Panc1 (cell line): Measurements from ENCODE around the gene EDEM3. TPM values are rescaled to one million over a fixed set of nuclear protein-coding genes. Genes with fewer than 3 reads are reported as not detected.

Experiments used
- ATAC-seq: fragments of 200-7000 bp; cut with Tn5 transposase; 2 replicates; pipeline ENCODE4 v1.9.1; 2020; ENCODE audit warnings: mild to moderate bottlenecking, moderate library complexity
- BruUV-seq: library from RNA; stranded (reverse); fragments of 400-500 nt; replicated peaks from 2 replicates; lab custom pipeline; 2021; lab: Mats Ljungman, UMichigan
- CTCF ChIA-PET: fragments of 300-600 bp; sonication (Branson Sonifier 250); formaldehyde crosslinking; loops from one replicate; lab custom pipeline; 2022; ENCODE audit warnings: antibody characterized with exemption; lab: Charles Lee
- POLR2A ChIA-PET: fragments of 300-600 bp; sonication (Branson Sonifier 250); formaldehyde crosslinking; loops from one replicate; lab custom pipeline; 2022; ENCODE audit warnings: antibody characterized with exemption; lab: Charles Lee
- DNase-seq: peaks from one replicate; pipeline ENCODE4 v3.0.0-alpha.2; 2010; ENCODE audit warnings: low read depth, low spot score
- H3K27ac ChIP-seq: 2 replicates; pipeline ENCODE4 v1.5.1; 2011; ENCODE audit warnings: mild to moderate bottlenecking, low read length, inconsistent platforms
- H3K27me3 ChIP-seq: fragments of 200-500 bp; sonication (Bioruptor generic); 2 replicates; pipeline ENCODE4 v1.6.0; 2014; ENCODE audit warnings: low read length, inconsistent platforms; ENCODE audit not compliant: control insufficient read depth, insufficient read depth
- H3K36me3 ChIP-seq: fragments of 200-500 bp; sonication (Bioruptor generic); 2 replicates; pipeline ENCODE4 v1.5.1; 2014; ENCODE audit warnings: inconsistent platforms, mild to moderate bottlenecking, low read length, moderate library complexity; ENCODE audit not compliant: control insufficient read depth, insufficient read depth
- H3K4me1 ChIP-seq: 2 replicates; pipeline ENCODE4 v1.5.1; 2011; ENCODE audit warnings: inconsistent platforms, mild to moderate bottlenecking, low read length, moderate library complexity; ENCODE audit not compliant: control insufficient read depth, insufficient read depth
- H3K4me3 ChIP-seq, 2 experiments: 2 replicates each; pipeline ENCODE4 v1.5.1; 2011 to 2012; ENCODE audit warnings: low read depth in 2 of 2, low read length in 2 of 2, mild to moderate bottlenecking in 2 of 2, inconsistent platforms in 1 of 2, moderate library complexity in 1 of 2
- H3K9me3 ChIP-seq: fragments of 200-500 bp; sonication (Bioruptor generic); 2 replicates; pipeline ENCODE4 v1.5.1; 2014; ENCODE audit warnings: low read depth, mild to moderate bottlenecking, inconsistent platforms, low read length, moderate library complexity; ENCODE audit not compliant: control insufficient read depth, insufficient read depth
- POLR2AphosphoS5 ChIP-seq: IDR thresholded peaks from 2 replicates; pipeline ENCODE4 v1.6.1; 2012; ENCODE audit warnings: mild to moderate bottlenecking, low read depth, low read length, moderate library complexity
- SIN3A ChIP-seq: IDR thresholded peaks from 2 replicates; pipeline ENCODE4 v1.6.1; 2012; ENCODE audit warnings: low read depth, mild to moderate bottlenecking, low read length, moderate library complexity, borderline replicate concordance; ENCODE audit not compliant: insufficient read depth
- TCF7L2 ChIP-seq: IDR thresholded peaks from 2 replicates; pipeline ENCODE4 v1.6.1; 2011; ENCODE audit warnings: mild to moderate bottlenecking, low read depth, low read length, inconsistent platforms
- in situ Hi-C: cut with HindIII; loops from 2 replicates; pipeline ENCODE4 v1.10.0; 2016; ENCODE audit warnings: low sequenced_read_pairs, low pct_unique_long_range_greater_than_20kb
- intact Hi-C: fragments of 100-400 bp; cut with micrococcal nuclease; formaldehyde crosslinking; loops from one replicate; pipeline ENCODE4 v1.10.0; 2022; ENCODE audit not compliant: unreplicated experiment
- total RNA-seq: library from RNA; stranded (reverse); gene quantifications from one replicate; pipeline ENCODE4 v1.2.1, GENCODE V29; 2021; ENCODE audit not compliant: unreplicated experiment
- TF ChIP-seq, protein P1 (sequence below): fragments of 450-650 bp; IDR thresholded peaks from 2 replicates; pipeline ENCODE4 v1.5.1; 2017; ENCODE audit warnings: mild to moderate bottlenecking
- TF ChIP-seq, protein P2 (sequence below), 2 experiments: IDR thresholded peaks; 2 replicates each; pipeline ENCODE4 v1.6.1; 2011 to 2012; ENCODE audit warnings: low read depth in 2 of 2, control low read depth in 1 of 2, low read length in 1 of 2, mild to moderate bottlenecking in 1 of 2, moderate library complexity in 1 of 2; ENCODE audit not compliant: insufficient read depth in 1 of 2

Gene EDEM3
- total RNA-seq, 1 experiment from 2014 or later: 17.4 TPM

DNA sequence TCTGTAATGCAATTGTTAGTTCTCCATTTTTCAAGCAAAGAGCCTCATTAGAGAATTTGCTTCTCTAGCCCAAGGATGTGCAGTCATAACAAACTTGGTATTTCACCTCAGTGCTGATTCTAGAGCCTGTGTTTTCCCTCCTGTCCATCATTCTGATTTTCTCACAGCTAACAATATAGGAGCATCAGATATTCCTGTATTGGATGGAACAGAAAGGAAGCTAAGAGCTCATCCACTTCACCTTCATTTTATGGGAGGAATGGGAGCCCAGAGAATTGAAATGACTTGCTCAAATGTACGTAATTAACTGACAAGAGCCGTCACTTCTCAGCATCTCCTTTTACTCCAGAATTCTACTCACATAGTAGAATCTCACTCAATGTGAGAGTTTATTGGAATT lies 96.6 kb downstream of the EDEM3 start:
- Histone ChIP-seq H3K36me3 (no peaks in the 10 kb centered on the region), H3K4me1 (no peaks in the 10 kb centered on the region), H3K27ac (no peak overlapping the region), H3K9me3 (no peaks in the 10 kb centered on the region), H3K27me3 (no peaks in the 10 kb centered on the region; the same call in 1 of the 2 replicates), H3K4me3 (no peak overlapping the region)
- in situ Hi-C loops (no loop called here), intact Hi-C loops (no loop called here)
- no peak for ATAC-seq
- no TSS peak for BruUV-seq
- POLR2A ChIA-PET: no interaction called here
- TF ChIP-seq SIN3A (no peak), TCF7L2 (no peak), POLR2AphosphoS5 (no peak)
- TF ChIP-seq, protein P1, sequence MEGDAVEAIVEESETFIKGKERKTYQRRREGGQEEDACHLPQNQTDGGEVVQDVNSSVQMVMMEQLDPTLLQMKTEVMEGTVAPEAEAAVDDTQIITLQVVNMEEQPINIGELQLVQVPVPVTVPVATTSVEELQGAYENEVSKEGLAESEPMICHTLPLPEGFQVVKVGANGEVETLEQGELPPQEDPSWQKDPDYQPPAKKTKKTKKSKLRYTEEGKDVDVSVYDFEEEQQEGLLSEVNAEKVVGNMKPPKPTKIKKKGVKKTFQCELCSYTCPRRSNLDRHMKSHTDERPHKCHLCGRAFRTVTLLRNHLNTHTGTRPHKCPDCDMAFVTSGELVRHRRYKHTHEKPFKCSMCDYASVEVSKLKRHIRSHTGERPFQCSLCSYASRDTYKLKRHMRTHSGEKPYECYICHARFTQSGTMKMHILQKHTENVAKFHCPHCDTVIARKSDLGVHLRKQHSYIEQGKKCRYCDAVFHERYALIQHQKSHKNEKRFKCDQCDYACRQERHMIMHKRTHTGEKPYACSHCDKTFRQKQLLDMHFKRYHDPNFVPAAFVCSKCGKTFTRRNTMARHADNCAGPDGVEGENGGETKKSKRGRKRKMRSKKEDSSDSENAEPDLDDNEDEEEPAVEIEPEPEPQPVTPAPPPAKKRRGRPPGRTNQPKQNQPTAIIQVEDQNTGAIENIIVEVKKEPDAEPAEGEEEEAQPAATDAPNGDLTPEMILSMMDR: no peak
- TF ChIP-seq, protein P2, sequence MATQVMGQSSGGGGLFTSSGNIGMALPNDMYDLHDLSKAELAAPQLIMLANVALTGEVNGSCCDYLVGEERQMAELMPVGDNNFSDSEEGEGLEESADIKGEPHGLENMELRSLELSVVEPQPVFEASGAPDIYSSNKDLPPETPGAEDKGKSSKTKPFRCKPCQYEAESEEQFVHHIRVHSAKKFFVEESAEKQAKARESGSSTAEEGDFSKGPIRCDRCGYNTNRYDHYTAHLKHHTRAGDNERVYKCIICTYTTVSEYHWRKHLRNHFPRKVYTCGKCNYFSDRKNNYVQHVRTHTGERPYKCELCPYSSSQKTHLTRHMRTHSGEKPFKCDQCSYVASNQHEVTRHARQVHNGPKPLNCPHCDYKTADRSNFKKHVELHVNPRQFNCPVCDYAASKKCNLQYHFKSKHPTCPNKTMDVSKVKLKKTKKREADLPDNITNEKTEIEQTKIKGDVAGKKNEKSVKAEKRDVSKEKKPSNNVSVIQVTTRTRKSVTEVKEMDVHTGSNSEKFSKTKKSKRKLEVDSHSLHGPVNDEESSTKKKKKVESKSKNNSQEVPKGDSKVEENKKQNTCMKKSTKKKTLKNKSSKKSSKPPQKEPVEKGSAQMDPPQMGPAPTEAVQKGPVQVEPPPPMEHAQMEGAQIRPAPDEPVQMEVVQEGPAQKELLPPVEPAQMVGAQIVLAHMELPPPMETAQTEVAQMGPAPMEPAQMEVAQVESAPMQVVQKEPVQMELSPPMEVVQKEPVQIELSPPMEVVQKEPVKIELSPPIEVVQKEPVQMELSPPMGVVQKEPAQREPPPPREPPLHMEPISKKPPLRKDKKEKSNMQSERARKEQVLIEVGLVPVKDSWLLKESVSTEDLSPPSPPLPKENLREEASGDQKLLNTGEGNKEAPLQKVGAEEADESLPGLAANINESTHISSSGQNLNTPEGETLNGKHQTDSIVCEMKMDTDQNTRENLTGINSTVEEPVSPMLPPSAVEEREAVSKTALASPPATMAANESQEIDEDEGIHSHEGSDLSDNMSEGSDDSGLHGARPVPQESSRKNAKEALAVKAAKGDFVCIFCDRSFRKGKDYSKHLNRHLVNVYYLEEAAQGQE (IDR thresholded peaks at IDR 0.05; ENCODE audit: insufficient read depth in 1 of 2, low read depth in 2 of 2, low read length in 1 of 2): no peak
- CTCF ChIA-PET: no interaction called here
- no peak for DNase-seq

DNA sequence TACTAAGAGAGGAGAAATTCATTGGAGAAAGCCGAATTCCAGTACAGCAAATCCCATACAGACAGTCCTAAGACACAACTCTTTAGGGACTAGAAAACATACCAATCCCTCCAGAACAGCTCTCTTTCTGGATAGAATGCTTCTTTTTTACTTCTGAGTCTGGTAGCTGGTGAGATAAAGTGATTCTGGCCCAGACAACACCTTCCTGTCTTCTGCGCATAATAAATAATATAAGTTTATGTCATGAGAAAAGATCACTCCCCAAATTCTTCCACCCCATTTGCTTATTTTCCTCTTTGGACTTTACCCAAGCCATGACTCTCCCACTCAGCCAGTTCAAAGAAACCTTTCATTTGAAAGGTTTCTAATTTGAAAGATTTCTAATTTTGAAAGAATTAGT lies 98.4 kb downstream of the EDEM3 start:
- no peaks in the 10 kb centered on the region for H3K36me3 ChIP-seq
- no peak overlapping the region for H3K27ac ChIP-seq
- TF ChIP-seq, protein P2 (IDR thresholded peaks at IDR 0.05; ENCODE audit: insufficient read depth in 1 of 2, low read depth in 2 of 2, low read length in 1 of 2): no peak
- TF ChIP-seq SIN3A: no peak
- TF ChIP-seq POLR2AphosphoS5: no peak
- TF ChIP-seq, protein P1: no peak
- TF ChIP-seq TCF7L2: no peak
- no TSS peak for BruUV-seq
- no peak for DNase-seq
- no peak for ATAC-seq
- in situ Hi-C loops (no loop called here), intact Hi-C loops (no loop called here)
- no peaks in the 10 kb centered on the region for H3K9me3 ChIP-seq
- POLR2A ChIA-PET: no interaction called here
- H3K4me3 ChIP-seq: no peak overlapping the region
- no peaks in the 10 kb centered on the region for H3K4me1 ChIP-seq
- no peaks in the 10 kb centered on the region for H3K27me3 ChIP-seq
- CTCF ChIA-PET: no interaction called here
